Measurements from ENCODE around the gene GPATCH1. TPM values are rescaled to one million over a fixed set of nuclear protein-coding genes. Genes with fewer than 3 reads are reported as not detected.

The GPATCH1 gene
- total and polyA plus RNA-seq, 2 of the 13 experiments (the other 11 are each of a cell fraction or from before 2014, with no cell fraction given), result 6.8 to 6.9 TPM

DNA sequence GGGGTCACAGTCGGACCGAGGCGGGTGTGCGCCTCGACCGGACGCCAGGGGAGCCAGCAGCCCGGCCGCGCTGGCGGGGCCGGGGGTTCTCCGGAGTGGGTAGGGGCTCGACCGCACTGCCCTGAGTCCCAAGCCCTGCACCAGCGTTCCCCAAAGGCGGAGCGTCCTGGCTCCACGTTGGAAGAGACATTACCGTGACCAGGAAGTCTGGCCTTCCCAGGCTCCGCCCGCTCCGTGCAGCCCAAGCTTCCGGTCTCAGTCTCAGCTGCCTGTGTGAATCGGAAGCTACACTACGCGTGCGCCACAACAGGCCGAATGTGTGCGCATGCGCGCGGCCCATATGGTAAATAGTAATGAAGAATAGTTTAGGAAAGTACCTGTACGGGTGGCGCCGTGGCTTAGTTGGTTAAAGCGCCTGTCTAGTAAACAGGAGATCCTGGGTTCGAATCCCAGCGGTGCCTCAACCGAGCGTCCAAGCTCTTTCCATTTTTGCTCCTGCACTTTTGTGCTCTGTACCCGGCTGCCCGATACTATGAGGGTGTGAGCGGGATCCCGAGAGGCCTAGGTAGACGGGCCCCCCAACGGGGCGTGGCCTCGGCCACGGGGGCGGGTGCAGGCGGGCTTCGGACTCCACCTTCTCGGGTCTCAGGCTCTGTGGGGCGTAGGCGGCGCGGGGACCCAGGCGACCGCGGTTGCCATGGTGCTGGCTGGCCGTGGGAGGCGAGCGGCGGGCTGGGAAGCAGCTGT is 95.9 kb downstream of the GPATCH1 start (continued):
- TF ChIP-seq, protein P1, sequence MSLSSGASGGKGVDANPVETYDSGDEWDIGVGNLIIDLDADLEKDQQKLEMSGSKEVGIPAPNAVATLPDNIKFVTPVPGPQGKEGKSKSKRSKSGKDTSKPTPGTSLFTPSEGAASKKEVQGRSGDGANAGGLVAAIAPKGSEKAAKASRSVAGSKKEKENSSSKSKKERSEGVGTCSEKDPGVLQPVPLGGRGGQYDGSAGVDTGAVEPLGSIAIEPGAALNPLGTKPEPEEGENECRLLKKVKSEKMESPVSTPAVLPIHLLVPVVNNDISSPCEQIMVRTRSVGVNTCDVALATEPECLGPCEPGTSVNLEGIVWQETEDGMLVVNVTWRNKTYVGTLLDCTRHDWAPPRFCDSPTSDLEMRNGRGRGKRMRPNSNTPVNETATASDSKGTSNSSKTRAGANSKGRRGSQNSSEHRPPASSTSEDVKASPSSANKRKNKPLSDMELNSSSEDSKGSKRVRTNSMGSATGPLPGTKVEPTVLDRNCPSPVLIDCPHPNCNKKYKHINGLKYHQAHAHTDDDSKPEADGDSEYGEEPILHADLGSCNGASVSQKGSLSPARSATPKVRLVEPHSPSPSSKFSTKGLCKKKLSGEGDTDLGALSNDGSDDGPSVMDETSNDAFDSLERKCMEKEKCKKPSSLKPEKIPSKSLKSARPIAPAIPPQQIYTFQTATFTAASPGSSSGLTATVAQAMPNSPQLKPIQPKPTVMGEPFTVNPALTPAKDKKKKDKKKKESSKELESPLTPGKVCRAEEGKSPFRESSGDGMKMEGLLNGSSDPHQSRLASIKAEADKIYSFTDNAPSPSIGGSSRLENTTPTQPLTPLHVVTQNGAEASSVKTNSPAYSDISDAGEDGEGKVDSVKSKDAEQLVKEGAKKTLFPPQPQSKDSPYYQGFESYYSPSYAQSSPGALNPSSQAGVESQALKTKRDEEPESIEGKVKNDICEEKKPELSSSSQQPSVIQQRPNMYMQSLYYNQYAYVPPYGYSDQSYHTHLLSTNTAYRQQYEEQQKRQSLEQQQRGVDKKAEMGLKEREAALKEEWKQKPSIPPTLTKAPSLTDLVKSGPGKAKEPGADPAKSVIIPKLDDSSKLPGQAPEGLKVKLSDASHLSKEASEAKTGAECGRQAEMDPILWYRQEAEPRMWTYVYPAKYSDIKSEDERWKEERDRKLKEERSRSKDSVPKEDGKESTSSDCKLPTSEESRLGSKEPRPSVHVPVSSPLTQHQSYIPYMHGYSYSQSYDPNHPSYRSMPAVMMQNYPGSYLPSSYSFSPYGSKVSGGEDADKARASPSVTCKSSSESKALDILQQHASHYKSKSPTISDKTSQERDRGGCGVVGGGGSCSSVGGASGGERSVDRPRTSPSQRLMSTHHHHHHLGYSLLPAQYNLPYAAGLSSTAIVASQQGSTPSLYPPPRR (CRISPR knock-in tag; IDR thresholded peaks at IDR 0.05; ENCODE audit: borderline replicate concordance), result peak; percentile 37; the same call in 1 of the 2 replicates
- TF ChIP-seq, protein P2, sequence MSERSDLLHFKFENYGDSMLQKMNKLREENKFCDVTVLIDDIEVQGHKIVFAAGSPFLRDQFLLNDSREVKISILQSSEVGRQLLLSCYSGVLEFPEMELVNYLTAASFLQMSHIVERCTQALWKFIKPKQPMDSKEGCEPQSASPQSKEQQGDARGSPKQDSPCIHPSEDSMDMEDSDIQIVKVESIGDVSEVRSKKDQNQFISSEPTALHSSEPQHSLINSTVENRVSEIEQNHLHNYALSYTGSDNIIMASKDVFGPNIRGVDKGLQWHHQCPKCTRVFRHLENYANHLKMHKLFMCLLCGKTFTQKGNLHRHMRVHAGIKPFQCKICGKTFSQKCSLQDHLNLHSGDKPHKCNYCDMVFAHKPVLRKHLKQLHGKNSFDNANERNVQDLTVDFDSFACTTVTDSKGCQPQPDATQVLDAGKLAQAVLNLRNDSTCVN (CRISPR knock-in tag; IDR thresholded peaks at IDR 0.05; ENCODE audit: borderline replicate concordance), result no peak; the same call in 1 of the 2 replicates
- TF ChIP-seq ATAD3A (CRISPR knock-in tag; IDR thresholded peaks at IDR 0.05) (no peak), RNF2 (conservative IDR thresholded peaks at IDR 0.05; ENCODE audit: low read depth) (0 out of 2 replicates have a peak, but pooled peaks have one; percentile 39), NCOA1 (CRISPR knock-in tag; IDR thresholded peaks at IDR 0.05) (peak; percentile 95; the same call in 1 of the 2 replicates), GATA4 (IDR thresholded peaks at IDR 0.05; ENCODE audit: borderline replicate concordance, low read depth) (peak; percentile 73; the same call in 1 of the 2 replicates), PHF5A (CRISPR knock-in tag; IDR thresholded peaks at IDR 0.05; ENCODE audit: low read depth, unreplicated experiment) (peak; percentile 91), WIZ (CRISPR knock-in tag; IDR thresholded peaks at IDR 0.05) (0 out of 2 replicates have a peak, but pooled peaks have one; percentile 47), ZMYM3 (CRISPR knock-in tag; IDR thresholded peaks at IDR 0.05) (peak; percentile 68; the same call in 1 of the 2 replicates), NR2F6 (IDR thresholded peaks at IDR 0.05) (no peak), NR2F6 (CRISPR knock-in tag; IDR thresholded peaks at IDR 0.05) (no peak), KAT7 (CRISPR knock-in tag; IDR thresholded peaks at IDR 0.05; ENCODE audit: borderline replicate concordance) (peak; percentile 56; the same call in 1 of the 2 replicates), ETV6 (CRISPR knock-in tag; conservative IDR thresholded peaks at IDR 0.05) (no peak), RCOR2 (CRISPR knock-in tag; IDR thresholded peaks at IDR 0.05) (peak; percentile 44), MEF2D (CRISPR knock-in tag; IDR thresholded peaks at IDR 0.05) (peak; percentile 89; the same call in 1 of the 2 replicates), MEIS1 (CRISPR knock-in tag; IDR thresholded peaks at IDR 0.05; ENCODE audit: borderline replicate concordance) (0 out of 2 replicates have a peak, but pooled peaks have one; percentile 51), ZNF282 (IDR thresholded peaks at IDR 0.05; ENCODE audit: partially characterized antibody) (no peak), HNF4A (CRISPR knock-in tag; IDR thresholded peaks at IDR 0.05) (peak; percentile 25; the same call in 1 of the 2 replicates), ZNF33B (CRISPR knock-in tag; IDR thresholded peaks at IDR 0.05) (peak; percentile 22; the same call in 1 of the 2 replicates), ZNF431 (CRISPR knock-in tag; IDR thresholded peaks at IDR 0.05; ENCODE audit: borderline replicate concordance, low read depth) (peak; percentile 5; the same call in 1 of the 2 replicates)
- TF ChIP-seq, protein P3, sequence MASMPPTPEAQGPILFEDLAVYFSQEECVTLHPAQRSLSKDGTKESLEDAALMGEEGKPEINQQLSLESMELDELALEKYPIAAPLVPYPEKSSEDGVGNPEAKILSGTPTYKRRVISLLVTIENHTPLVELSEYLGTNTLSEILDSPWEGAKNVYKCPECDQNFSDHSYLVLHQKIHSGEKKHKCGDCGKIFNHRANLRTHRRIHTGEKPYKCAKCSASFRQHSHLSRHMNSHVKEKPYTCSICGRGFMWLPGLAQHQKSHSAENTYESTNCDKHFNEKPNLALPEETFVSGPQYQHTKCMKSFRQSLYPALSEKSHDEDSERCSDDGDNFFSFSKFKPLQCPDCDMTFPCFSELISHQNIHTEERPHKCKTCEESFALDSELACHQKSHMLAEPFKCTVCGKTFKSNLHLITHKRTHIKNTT (CRISPR knock-in tag; IDR thresholded peaks at IDR 0.05), result no peak
- TF ChIP-seq, protein P4, sequence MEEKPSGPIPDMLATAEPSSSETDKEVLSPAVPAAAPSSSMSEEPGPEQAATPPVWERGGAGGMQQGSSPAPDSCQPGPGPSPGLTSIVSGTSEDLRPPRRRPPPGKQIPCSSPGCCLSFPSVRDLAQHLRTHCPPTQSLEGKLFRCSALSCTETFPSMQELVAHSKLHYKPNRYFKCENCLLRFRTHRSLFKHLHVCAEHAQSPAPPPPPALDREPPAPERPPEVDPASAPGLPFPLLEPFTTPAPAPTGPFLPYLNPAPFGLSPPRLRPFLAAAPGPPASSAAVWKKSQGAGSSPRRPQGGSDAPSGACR (CRISPR knock-in tag; IDR thresholded peaks at IDR 0.05), result peak; percentile 84
